Fibroblast of skin of right quadriceps (primary cell): ENCODE measurements around the gene OPTC.
"Not testable (repeated sequence)": the region's sequence is repeated elsewhere in the genome, so short reads cannot be mapped to it uniquely, and the experiment has no call there.

Experiments used
- DNase-seq: peaks from one replicate; pipeline ENCODE4 v3.0.0-alpha.2; 2013

Gene OPTC

DNA sequence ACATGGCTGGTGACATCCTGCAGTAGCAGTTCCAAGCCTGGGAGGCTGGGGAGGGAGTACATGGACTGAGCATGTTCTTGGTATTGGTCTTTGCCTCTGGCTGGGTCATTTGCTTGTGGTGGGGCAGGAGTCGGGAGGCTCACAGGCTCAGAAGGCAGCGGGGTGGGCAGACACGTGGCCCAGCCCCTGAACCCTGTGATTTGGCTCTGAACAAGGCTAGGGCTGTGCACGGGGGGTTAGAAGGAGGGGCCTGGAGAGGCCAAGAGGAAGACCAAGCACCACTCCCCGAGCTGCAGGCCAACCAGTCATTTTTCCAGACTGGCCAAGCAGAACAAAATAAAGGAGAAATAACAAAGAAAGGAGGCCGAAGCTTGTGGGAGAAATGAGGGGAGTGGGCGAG lies 28.0 kb upstream of the OPTC start:
- no peak for DNase-seq

DNA sequence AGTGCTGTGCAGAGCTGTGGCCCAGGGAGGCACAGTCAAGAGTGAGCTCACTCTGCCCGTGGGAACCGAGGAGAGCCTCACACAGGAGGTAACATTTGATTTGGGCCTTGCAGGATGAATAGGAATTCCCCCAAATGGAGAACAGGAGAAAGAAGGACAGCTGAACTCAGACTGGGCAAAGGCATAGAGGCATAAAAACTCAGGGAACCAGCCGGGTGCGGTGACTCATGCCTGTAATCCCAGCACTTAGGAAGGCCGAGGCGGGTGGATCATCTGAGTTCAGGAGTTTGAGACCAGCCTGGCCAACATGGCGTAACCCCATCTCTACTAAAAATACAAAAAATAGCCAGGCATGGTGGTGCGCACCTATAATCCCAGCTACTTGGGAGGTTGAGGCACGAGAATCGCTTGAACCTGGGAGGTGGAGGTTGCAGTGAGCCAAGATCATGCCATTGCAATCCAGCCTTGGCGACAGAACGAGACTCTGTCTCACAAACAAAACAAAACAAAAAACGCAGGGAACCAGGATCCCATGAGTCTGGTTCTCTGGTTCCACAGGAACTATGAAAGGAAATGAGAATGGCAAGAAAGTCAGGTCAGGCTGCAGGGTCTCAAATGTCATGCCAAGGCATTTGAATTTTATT lies 26.9 kb upstream of the OPTC start:
- DNase-seq: not testable (repeated sequence)

DNA sequence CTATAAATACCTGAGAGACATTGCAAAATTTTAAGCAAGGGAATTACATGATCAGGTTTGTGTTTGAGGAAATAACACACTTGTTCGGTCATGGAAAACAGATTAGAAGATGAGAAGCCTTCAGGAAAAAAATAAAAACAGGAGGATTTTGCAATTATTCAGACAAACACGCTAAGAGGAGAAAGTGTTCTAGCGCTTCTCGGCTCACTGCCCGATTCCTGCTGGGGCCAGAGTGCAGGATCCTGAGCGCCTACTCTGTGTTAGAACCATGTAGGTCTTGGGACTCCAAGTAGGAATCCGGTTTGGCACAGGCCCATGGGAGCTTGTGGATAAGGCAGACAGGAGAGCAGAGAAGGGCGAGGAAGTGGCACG lies 26.4 kb upstream of the OPTC start:
- no peak for DNase-seq

DNA sequence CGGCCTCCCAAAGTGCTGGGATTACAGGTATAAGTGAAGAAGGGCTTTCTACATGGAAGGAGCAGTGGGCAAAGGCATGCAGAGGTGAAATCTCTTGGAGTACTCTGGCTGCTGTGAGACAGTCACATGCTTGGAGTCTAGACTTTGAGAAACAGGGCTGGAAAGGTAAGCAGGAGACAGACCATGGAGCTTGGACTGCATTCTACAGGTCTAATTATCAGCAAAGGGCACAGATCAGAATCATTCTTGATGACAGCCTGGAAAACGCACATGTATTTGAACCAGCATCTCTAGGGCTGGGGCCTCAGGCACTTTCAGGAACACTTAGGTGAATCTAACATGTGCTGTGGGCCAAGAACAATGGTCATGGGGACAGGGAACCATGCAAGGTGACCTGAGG lies 25.6 kb upstream of the OPTC start:
- DNase-seq: no peak

DNA sequence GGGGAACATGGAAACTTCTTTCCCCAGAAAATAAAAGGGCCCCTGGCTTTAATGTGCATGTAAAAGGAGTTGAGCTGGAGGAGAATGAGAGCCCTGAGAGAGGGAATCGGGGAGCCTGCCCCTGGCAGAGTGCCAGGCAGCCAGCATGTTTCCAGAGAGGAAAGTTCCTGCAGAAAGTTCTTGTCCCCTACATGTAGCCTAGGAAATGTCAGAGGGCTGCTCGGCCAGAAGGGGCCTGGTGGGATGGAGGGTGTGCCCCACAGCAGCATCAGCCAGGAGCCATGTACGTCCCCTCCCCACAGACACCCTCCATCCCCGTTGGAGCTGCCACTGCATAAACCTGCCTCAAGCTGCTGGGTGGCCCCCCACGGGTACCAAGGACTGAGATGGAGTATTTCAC lies 23.7 kb upstream of the OPTC start:
- no peak for DNase-seq

DNA sequence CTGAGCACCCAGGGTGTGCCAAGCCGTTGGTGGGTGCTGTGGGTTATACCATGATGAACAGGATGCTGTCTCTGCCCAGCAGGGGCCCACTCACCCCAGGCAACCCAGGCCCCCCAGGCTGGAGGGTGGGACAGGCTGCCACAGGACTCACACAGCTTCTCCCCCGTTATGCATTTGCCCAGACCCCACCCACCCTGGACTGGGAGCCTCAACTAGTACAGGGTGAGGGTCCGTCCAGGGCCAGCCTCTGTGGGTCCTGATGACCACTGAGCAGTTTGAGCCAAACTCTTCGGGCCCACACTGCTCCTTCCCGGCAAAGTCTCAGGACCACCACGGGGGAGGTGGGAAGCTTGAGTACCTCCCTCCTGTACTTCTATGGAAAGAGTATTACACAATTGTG lies 22.1 kb upstream of the OPTC start:
- no peak for DNase-seq

DNA sequence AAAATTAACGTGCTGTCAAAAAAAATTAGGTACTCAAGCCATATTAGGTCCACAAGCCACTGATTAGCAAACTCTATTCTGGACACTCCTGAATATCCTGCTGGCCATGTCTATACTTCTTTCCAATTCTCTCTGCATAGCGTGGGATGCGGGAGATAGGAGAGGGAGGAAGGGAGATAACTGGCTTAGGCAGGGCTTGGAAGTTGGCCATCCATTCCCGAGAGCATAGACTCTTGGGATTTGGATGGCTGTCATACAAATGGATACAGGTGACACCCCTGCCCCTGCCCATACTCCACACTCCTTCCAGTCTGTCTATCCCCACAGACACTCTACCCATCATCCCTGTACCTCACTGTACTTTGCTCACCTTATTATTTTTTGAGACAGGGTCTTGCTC lies 20.7 kb upstream of the OPTC start:
- no peak for DNase-seq

DNA sequence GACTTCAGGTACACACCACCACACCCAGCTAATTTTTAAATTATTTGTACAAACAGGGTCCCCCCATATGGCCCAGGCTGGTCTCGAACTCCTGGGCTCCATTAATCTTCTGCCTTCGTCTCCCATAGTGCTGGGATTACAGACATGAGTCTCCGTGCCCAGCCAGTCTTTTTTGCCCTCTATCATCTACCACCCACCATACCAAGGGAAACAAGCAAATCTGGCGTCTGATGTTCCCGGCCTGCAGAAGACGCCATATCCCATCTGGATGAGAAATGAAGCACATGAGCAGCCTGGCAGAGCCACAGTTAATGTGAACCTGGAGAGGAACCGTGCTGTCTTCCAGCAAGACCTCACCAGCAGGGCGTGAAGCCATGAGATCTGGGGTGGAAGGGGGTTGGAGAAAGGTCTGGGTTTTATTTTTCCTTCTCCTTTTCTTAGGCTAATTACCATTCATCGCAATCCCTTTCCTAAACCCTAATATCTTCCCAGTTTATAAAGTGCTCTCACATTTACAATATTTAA lies 20.1 kb upstream of the OPTC start:
- DNase-seq: no peak

DNA sequence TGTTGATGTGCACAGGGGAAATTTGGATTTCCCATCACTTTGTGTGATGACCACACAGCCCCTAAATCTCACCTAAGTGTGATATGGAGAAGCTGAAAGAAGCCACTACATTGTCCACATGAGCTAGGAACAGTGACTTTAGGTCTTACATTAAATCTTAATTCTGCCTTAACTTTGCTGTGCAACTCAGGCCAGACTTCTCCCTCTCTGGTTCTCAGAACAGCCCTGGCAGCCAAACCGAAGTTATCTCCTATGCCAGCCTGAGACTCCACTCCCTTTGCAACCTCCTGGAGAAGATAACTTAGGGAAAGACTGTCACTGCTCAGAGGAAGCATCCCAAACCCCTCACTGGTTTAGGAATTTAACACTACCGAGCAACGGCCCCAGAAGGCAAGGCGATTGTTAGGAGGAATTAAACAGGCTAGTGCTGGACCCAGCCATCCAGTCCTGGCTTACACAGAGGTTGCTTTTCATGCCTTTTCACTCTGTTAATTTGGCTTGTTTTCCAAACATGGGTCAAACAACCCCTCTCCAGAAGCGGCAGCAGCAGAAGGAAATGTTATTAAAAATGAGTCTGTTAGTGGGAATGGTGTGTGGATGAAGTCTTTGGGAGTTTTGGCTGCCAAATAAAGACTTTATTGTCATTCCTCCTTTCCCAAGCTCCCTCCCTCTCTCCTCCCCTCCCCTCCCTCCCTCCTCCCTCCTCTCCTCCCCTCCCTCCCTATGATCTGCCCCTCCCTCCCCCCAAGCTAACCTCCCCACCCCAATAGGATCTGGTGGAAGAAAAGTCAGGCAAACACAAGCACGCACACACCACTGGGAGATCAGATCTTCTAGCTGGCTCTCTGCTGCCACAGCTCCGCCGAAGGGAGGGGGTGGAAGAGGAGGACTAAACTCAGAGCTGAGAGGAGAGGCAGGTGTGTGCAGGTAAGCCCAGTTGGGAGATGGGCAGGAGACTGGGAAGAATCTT lies 18.7 kb upstream of the OPTC start, which contains the start of gene PRELP:
Gene PRELP, plus strand, starts transcription at position 795 of the 970 bp plus-strand sequence. CDS start 7,379 bp downstream, outside the sequence.
- peak; percentile 59 for DNase-seq

DNA sequence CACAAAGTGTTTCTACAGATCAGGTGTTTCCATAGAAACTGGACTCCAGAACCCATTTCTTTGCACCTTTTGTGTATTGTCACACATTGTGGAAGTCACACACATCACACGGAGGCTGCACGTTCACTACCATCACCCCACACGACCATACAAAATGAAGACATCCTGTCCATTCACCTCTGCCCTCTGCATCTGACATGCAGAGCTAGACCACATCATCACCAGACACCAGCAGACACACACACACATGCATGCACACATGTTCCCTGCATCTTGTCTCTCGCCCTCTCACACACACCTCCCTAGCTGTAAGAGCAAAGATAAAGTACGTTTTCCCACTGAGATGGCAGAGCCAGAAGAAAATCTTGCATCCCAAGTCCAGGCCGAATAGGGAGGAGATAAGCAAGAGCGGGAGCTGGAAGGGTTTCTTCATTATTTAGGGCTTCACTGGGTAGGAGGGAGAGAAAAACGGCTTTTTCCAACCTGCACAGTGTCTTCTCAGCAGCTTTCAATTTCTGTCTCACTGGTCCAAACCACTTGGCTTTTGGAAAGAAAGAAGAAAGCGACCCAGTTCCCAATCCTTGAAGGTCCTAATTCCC lies 17.6 kb upstream of the OPTC start:
- no peak for DNase-seq

DNA sequence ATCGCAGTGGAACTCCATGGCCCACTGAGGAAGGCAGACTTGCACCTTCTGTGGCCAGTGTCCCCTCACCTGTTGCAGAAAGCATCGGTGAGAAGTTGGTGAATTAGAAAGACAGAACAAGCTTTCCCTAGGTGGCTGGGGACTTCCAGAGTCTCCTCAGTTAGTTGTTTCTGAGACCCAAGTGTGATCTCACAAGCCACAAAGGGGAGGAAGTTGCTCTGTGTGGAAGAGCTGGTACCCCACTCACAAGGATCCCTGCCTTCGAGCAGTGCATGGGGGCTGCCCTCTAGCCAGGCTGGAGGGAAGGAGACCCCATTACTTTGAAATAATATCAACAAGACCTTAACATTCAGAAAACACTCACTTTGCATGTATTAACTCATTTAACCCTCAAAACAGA lies 16.2 kb upstream of the OPTC start:
- no peak for DNase-seq

DNA sequence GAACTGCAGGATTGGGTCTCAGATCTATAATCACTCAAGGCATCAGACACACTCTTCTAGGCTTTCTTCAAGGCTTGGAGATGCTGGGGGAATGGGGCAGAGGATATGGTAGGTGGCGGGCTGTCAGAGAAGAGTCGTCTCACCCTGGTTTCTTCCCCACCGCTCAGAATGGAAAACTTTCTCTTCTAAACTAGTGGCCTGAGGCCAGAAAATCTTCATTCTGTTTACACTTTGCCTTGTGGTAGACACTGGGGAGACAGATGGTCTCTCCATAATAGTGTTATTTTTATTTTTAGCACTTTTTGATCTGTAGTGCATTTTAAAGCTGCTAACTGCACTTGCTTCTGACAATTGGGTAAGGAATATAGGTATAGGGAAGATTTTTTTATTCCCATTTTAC lies 15.7 kb upstream of the OPTC start:
- DNase-seq: no peak

DNA sequence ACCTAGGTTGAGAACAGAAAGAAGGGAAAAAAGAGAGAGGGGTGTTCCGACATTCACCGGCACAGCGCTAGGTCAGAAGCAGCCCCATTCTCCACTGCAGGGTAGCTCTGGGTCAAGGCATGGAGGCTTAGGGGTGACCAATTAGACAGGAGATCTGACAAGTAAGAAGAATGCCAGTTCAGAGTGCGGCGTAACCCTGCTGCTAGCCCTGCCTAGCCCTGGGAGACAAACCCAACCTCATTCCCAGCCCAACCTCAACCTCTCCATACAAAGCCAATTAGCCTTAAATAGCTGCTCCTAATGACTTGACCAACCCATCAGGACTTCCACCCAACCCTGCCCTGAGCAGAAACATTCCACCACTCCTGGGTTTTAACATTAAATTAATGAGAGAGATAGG lies 15.0 kb upstream of the OPTC start:
- no peak for DNase-seq

DNA sequence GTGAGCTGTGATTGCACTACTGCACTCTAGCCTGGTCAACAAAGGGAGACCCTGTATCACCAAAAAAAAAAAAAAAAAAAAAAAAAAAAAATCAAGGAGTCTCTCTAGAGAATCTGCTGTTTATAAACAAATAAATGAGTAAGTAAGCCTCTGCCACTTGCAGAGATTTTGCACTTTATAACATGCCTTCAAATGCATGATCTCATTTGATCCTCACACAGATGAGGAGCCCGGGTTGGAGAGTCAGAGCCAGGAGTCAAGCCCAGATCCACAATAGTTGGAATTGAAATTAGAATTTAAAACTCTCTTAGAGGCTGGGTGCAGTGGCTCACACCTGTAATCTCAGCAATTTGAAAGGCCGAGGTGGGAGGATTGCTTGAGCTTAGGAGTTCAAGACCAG lies 14.3 kb upstream of the OPTC start:
- DNase-seq: no peak

DNA sequence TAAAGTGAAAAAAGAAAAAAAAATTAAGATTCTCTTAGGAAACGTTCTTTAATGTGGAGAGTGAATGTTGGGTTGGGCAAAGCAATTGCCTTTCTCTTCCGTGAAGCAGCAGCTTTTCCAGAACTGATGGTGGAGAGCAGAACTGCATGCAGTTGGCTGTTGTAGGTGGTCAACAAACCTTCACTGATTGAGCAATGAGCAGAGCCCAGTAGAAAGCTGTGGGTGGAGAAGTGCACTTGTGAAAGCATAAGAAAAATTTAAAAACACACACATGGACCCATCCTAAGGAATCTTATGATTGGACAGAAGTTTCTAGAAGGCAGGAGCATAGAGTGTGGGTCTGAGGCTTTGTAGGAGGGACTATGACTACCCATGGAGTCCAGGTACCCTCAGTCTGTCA lies 13.9 kb upstream of the OPTC start:
- DNase-seq: peak; percentile 64

DNA sequence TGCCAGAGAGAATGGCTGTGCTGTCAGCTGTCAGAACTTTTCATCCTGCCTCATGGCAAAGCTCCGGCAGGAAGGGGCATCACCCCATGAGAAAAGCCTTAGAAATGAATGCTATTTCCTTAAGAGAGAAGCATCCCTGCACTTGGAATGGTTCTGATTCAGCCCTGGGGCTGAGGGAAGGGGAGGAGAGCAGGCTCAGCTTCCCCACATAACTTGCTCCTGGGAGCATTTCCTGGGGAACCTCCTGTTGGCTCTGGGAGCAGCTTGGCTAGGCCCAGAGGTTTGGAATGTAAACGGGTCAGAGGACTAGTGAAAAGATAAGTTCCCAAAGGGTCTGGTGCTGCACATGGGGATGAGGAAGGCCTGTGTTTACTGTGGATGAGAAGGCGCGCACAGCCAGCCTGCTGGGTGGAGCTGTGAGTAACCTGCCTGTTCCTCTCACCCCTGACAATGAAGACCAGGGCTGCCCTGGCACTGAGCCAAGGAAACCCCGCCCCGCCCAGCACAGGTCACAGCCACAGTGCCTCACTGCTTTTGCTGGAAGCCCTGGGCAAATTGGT lies 13.3 kb upstream of the OPTC start:
- DNase-seq: peak; percentile 95

DNA sequence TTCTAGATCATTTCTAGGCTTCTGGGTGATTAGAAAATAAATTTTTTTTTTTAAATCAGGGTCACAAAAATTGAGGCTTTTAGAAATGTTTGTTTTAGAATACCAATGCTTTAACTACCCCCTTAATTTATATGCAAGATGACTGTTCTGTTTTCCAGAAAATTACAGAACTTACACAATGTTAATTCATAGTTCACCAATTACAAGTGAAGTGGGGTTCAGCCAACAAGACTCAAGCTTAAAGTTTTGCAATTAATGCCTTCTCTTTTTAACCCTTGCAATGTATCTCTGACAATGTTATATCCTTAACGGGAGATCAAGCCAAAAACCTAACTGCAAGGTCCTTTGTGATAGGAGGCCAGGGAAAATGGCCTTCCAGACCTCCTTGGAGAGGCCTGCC lies 12.8 kb upstream of the OPTC start:
- no peak for DNase-seq

DNA sequence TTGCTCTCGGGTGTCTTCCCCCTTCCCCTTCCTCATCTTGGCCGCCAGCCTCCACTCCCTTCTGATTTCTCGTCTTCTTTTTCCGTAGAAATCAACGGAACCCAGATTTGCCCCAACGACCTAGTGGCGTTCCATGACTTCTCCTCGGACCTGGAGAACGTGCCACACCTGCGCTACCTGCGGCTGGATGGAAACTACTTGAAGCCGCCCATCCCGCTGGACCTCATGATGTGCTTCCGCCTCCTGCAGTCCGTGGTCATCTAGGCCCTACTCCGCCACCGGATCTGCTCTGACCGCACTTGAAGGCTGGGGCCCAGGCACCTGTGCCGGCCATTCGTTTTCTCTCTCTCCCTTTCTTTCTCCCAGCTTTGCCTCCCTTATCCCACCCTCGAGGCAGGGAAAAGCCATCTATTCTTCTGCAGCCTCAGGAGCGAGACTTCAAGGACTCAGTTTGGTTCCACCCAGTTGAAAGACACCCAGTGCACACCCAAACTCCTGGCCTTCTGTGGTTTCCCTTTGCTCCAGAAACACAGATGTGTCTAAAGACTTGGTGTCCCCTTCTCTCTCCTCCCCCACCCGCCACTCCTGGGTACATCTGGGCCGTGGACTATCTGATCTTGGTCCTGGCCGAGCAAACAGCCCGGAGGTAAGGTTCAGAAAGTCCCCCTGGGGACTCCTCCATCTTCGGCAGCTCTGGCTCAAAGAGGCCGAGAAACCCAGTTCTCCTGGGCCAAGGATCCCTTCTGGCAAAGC lies 7.2 kb upstream of the OPTC start:
- no peak for DNase-seq

DNA sequence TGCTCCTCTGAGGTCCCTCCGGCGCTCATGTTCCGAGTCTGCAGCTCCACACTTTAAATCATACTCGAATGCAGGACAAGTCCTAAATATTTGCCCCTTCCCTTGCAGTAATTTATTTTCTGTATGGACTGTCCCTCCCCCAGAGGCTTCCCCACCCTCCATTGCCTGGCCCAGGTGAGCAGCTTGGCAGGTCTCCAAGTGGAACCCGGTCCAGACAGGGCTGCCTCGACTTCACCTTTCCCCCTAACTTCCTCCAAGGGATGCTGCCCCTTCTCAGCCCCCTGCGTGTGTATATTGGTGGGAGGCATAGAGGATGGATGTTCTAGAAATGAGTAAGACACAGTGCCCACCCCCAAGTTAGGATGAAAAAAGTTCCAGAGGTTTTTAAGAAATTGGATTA lies 5.4 kb upstream of the OPTC start:
- DNase-seq: no peak

DNA sequence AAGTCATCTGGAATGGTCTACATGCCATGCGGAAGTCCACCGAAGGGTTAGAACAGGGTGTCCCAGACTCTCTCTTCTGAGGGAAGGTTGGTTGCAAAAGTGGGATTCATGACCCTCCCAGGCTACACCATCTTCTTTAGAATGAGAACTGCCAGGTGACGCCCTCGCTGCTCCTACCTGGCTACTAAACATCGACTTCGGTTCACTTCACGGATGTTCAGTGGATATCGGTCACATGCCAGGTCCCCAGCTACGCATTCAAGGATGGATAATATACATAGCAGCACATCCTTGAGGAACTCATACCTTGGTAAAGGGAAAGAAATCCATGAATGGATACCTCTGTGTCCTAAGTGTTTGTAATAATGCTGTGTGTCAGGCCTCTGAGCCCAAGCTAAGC lies 3.3 kb upstream of the OPTC start:
- no peak for DNase-seq

DNA sequence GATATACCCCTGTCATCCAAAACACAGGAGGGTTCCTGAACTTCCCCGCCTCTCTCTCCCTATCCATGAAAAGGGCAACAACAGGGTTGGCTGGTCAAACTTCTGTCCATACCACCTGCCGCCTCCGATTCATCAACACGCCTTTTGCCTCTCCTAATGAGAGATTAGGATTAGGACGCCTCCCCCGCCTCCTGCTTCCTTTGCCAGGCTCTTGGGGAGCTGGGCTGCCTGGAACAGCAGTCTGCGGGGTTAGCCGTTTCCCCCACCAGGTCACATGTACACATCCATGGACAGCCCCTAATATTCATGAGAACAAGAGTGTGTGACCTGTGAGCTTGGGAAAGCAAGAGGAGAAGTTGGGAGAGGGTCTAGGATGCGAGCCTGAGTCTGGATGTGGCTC lies 2.3 kb upstream of the OPTC start:
- DNase-seq: no peak

DNA sequence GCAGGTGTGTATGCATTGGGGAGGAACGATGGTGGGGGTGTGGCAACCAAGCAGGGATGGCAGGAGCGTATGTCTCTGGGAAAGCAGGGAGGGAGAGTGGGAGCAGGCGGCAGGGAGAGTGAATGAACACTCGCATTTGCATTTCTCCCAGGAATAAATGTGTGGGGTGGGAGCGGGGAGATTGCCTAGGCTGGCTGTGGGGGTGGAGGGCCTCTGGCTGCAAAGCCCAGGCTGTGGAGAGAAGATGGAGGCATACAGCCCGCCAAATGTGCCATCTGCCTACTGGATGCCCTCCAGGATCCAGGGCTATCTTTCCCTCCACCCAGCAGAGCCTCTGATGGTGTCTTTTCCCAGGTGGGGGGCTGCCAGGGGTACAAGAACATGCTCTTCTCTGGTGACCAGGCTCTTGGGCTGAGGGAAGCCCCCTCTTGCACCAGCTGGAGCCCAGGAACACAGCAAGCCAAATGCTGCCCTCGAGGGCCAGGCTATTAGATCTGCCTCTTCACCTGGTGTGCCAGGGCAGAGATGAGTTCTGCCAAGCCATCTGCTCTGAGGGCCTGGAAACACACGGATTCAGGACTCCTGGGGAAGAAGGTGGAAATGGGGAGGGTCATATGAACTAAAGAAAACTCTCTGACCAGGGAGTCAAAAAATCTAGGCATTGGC lies 1.7 kb upstream of the OPTC start:
- DNase-seq: no peak
